ENCODE results near the gene USHBP1.

USHBP1 gene

GRCh38 chr19:17311455-17312188, 47.1 kb upstream of the USHBP1 start:
- Histone ChIP-seq H3K18ac (ENCODE audit: low read depth in 1 of 2, low read length in 2 of 2) (peak overlapping the region in 1 of 2 experiments; percentile 29), H4K8ac (ENCODE audit: low read length) (no peak overlapping the region), H3K4ac (ENCODE audit: low read depth in 1 of 2, low read length in 2 of 2) (peak overlapping the region in 1 of 2 experiments; percentile 34), H3K4me2 (ENCODE audit: low read length, poor library complexity, severe bottlenecking) (peak overlapping the region; percentile 14), H3K36me3 (ENCODE audit: control insufficient read depth in 1 of 2, insufficient read depth in 2 of 2, low read depth in 1 of 2, low read length in 2 of 2) (peaks cover 25 to 38% of the 10 kb centered on the region in 2 experiments), H3K4me1 (ENCODE audit: control insufficient read depth, insufficient read depth, low read depth, low read length) (peaks cover 30% of the 10 kb centered on the region), H2BK120ac (ENCODE audit: low read depth, low read length) (no peak overlapping the region), H3K27ac (ENCODE audit: low read length, poor library complexity, severe bottlenecking) (peak overlapping the region; percentile 69), H4K91ac (ENCODE audit: low read length) (no peak overlapping the region), H3K23ac (ENCODE audit: low read length in 2 of 2) (peak overlapping the region in 1 of 2 experiments; percentile 28), H3K27me3 (ENCODE audit: control insufficient read depth in 1 of 2, insufficient read depth in 1 of 2, low read length in 2 of 2) (no peaks in the 10 kb centered on the region), H3K9me3 (ENCODE audit: control insufficient read depth, low read length) (no peaks in the 10 kb centered on the region), H2AFZ (ENCODE audit: low read depth, low read length) (no peak overlapping the region), H3K9ac (ENCODE audit: low read length) (peak overlapping the region; percentile 42), H2BK12ac (ENCODE audit: low read length in 2 of 2) (no peak overlapping the region), H2AK5ac (ENCODE audit: low read length, severe bottlenecking) (peak overlapping the region; percentile 17), H2BK5ac (ENCODE audit: low read depth, low read length, poor library complexity, severe bottlenecking) (no peak overlapping the region), H3K14ac (ENCODE audit: low read length in 2 of 2) (no peak overlapping the region), H3K4me3 (ENCODE audit: insufficient read depth in 1 of 2, low read depth in 1 of 2, low read length in 2 of 2) (peak overlapping the region in 1 of 2 experiments; percentile 12), H2BK15ac (ENCODE audit: low read depth, poor library complexity, severe bottlenecking) (no peak overlapping the region), H3K79me1 (replicated peaks; ENCODE audit: low read length, poor library complexity, severe bottlenecking) (peaks cover 31% of the 10 kb centered on the region)
- 47% methylated on average over 11 of the region's 11 CpGs for WGBS
- DNase-seq: peak; percentile 90

GRCh38 chr19:17309965-17310461, 45.5 kb upstream of the USHBP1 start:
- H2AFZ ChIP-seq (ENCODE audit: low read depth, low read length): no peak overlapping the region
- no peak overlapping the region for H2BK120ac ChIP-seq (ENCODE audit: low read depth, low read length)
- peak overlapping the region; percentile 93 for H4K8ac ChIP-seq (ENCODE audit: low read length)
- H4K91ac ChIP-seq (ENCODE audit: low read length): no peak overlapping the region
- H2BK15ac ChIP-seq (ENCODE audit: low read depth, poor library complexity, severe bottlenecking): no peak overlapping the region
- H3K36me3 ChIP-seq (ENCODE audit: control insufficient read depth in 1 of 2, insufficient read depth in 2 of 2, low read depth in 1 of 2, low read length in 2 of 2): peaks cover 15 to 27% of the 10 kb centered on the region in 2 experiments
- H3K4me3 ChIP-seq (ENCODE audit: insufficient read depth in 1 of 2, low read depth in 1 of 2, low read length in 2 of 2): peak overlapping the region; percentile 85 to 93
- peak overlapping the region; percentile 4 for H2BK5ac ChIP-seq (ENCODE audit: low read depth, low read length, poor library complexity, severe bottlenecking)
- no peaks in the 10 kb centered on the region for H3K27me3 ChIP-seq (ENCODE audit: control insufficient read depth in 1 of 2, insufficient read depth in 1 of 2, low read length in 2 of 2)
- H3K23ac ChIP-seq (ENCODE audit: low read length in 2 of 2): no peak overlapping the region
- H3K14ac ChIP-seq (ENCODE audit: low read length in 2 of 2): peak overlapping the region; percentile 71 to 79
- no peak overlapping the region for H2BK12ac ChIP-seq (ENCODE audit: low read length in 2 of 2)
- no peaks in the 10 kb centered on the region for H3K9me3 ChIP-seq (ENCODE audit: control insufficient read depth, low read length)
- peak overlapping the region; percentile 89 to 95 for H3K18ac ChIP-seq (ENCODE audit: low read depth in 1 of 2, low read length in 2 of 2)
- 8% methylated on average over 18 of the region's 23 CpGs for WGBS
- H3K27ac ChIP-seq (ENCODE audit: low read length, poor library complexity, severe bottlenecking): peak overlapping the region; percentile 38
- peak overlapping the region; percentile 82 for H3K4me2 ChIP-seq (ENCODE audit: low read length, poor library complexity, severe bottlenecking)
- H3K9ac ChIP-seq (ENCODE audit: low read length): peak overlapping the region; percentile 97
- H3K79me1 ChIP-seq (replicated peaks; ENCODE audit: low read length, poor library complexity, severe bottlenecking): peaks cover 27% of the 10 kb centered on the region
- H3K4me1 ChIP-seq (ENCODE audit: control insufficient read depth, insufficient read depth, low read depth, low read length): peaks cover 35% of the 10 kb centered on the region
- no peak for DNase-seq
- peak overlapping the region; percentile 31 for H2AK5ac ChIP-seq (ENCODE audit: low read length, severe bottlenecking)
- peak overlapping the region; percentile 64 to 99 for H3K4ac ChIP-seq (ENCODE audit: low read depth in 1 of 2, low read length in 2 of 2)

GRCh38 chr19:17309198-17309964, 44.8 kb upstream of the USHBP1 start, which contains the start of gene DDA1:
DDA1 (plus strand) TSS chr19:17309563; CDS start chr19:17309655, 92 bp downstream.
- Histone ChIP-seq H3K4ac (ENCODE audit: low read depth in 1 of 2, low read length in 2 of 2) (peak within 1 kb of the TSS; percentile 64 to 99), H2BK5ac (ENCODE audit: low read depth, low read length, poor library complexity, severe bottlenecking) (peak within 1 kb of the TSS; percentile 4), H2BK12ac (ENCODE audit: low read length in 2 of 2) (peak within 1 kb of the TSS in 1 of 2 experiments; percentile 24), H3K14ac (ENCODE audit: low read length in 2 of 2) (peak within 1 kb of the TSS; percentile 71 to 79), H2AFZ (ENCODE audit: low read depth, low read length) (no peak within 1 kb of the TSS), H2BK120ac (ENCODE audit: low read depth, low read length) (peak within 1 kb of the TSS; percentile 84), H3K36me3 (ENCODE audit: control insufficient read depth in 1 of 2, insufficient read depth in 2 of 2, low read depth in 1 of 2, low read length in 2 of 2) (peaks cover 9 to 22% of the 10 kb centered on the region in 2 experiments), H3K27me3 (ENCODE audit: control insufficient read depth in 1 of 2, insufficient read depth in 1 of 2, low read length in 2 of 2) (no peaks in the 10 kb centered on the region), H3K79me1 (replicated peaks; ENCODE audit: low read length, poor library complexity, severe bottlenecking) (peaks cover 23% of the 10 kb centered on the region), H3K4me1 (ENCODE audit: control insufficient read depth, insufficient read depth, low read depth, low read length) (peaks cover 41% of the 10 kb centered on the region), H3K9me3 (ENCODE audit: control insufficient read depth, low read length) (no peaks in the 10 kb centered on the region), H3K4me3 (ENCODE audit: insufficient read depth in 1 of 2, low read depth in 1 of 2, low read length in 2 of 2) (peak within 1 kb of the TSS; percentile 85 to 93), H3K9ac (ENCODE audit: low read length) (peak within 1 kb of the TSS; percentile 97), H2BK15ac (ENCODE audit: low read depth, poor library complexity, severe bottlenecking) (peak within 1 kb of the TSS; percentile 86), H2AK5ac (ENCODE audit: low read length, severe bottlenecking) (peak within 1 kb of the TSS; percentile 31), H4K91ac (ENCODE audit: low read length) (peak within 1 kb of the TSS; percentile 92), H3K23ac (ENCODE audit: low read length in 2 of 2) (no peak within 1 kb of the TSS), H4K8ac (ENCODE audit: low read length) (peak within 1 kb of the TSS; percentile 93), H3K4me2 (ENCODE audit: low read length, poor library complexity, severe bottlenecking) (peak within 1 kb of the TSS; percentile 82), H3K18ac (ENCODE audit: low read depth in 1 of 2, low read length in 2 of 2) (peak within 1 kb of the TSS; percentile 89 to 95), H3K27ac (ENCODE audit: low read length, poor library complexity, severe bottlenecking) (peak within 1 kb of the TSS; percentile 38)
- DNase-seq: peak; percentile 100
- under 1% methylated on average over 40 of the region's 46 CpGs for WGBS
